NB4 (cell line): ENCODE results near the gene TMEM150B.

ENCODE experiments used
- POLR2A ChIP-seq: IDR thresholded peaks from 2 replicates; pipeline ENCODE4 v1.6.1; 2011; ENCODE audit warnings: mild to moderate bottlenecking; ENCODE audit not compliant: insufficient read length; ENCODE audit errors: extremely low read depth
- TF ChIP-seq, protein P1 (sequence below): IDR thresholded peaks from one replicate; pipeline ENCODE4 v1.5.1; 2012; ENCODE audit warnings: low read depth, low read length

DNA sequence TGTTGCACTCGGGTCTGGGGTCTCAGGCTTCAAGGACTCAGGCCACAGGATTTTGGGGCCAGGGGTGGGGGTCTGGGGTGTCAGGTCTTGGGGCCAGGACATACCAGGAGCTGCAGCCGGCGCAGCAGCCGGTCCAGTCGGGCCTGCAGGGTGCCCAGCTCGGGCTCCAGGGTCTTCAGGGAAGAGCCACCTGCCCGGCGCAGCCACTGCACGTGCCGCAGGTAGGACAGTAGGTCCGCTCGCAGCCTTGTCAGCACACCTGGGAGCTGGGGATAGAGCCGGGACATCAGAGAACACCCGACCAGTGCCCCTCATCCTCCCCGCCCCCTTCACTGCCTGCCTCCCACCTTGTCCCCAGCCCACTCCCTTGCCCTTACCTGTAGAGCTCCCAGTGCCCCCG, 43.0 kb upstream of the TMEM150B start:
- TF ChIP-seq, protein P1, sequence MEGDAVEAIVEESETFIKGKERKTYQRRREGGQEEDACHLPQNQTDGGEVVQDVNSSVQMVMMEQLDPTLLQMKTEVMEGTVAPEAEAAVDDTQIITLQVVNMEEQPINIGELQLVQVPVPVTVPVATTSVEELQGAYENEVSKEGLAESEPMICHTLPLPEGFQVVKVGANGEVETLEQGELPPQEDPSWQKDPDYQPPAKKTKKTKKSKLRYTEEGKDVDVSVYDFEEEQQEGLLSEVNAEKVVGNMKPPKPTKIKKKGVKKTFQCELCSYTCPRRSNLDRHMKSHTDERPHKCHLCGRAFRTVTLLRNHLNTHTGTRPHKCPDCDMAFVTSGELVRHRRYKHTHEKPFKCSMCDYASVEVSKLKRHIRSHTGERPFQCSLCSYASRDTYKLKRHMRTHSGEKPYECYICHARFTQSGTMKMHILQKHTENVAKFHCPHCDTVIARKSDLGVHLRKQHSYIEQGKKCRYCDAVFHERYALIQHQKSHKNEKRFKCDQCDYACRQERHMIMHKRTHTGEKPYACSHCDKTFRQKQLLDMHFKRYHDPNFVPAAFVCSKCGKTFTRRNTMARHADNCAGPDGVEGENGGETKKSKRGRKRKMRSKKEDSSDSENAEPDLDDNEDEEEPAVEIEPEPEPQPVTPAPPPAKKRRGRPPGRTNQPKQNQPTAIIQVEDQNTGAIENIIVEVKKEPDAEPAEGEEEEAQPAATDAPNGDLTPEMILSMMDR: no peak
- TF ChIP-seq POLR2A: no peak
